BJ (cell line): ENCODE measurements around the gene ZNF728. TPM values are rescaled to one million over a fixed set of nuclear protein-coding genes. Genes with fewer than 3 reads are reported as not detected.

ENCODE experiments used
- polyA plus RNA-seq: library from polyadenylated mRNA; depleted of rRNA; stranded (reverse); fragments of >200 nt; gene quantifications from 2 replicates; pipeline ENCODE4 v1.2.3, GENCODE V29; 2011; rRNA removed
- small RNA-seq: library from RNA; depleted of rRNA; stranded (forward); fragments of <200 nt; gene quantifications from one replicate; pipeline ENCODE3, GENCODE V24; 2012; ENCODE audit warnings: low replicate concordance, low read depth; ENCODE audit not compliant: insufficient read length

The ZNF728 gene
- polyA plus RNA-seq, 1 experiment: not detected

Small RNA genes within 50 kb of the gene (small RNA-seq; reads per million reads assigned to genes)
- gene AC022145.2: not detected

Other genes starting within 250 kb of the ZNF728 start
- not detected in 2 replicates for gene ZNF99, start 219.0 kb downstream of the ZNF728 start, polyA plus RNA-seq
- not detected in 2 replicates for gene ZNF723, start 170.9 kb downstream of the ZNF728 start, polyA plus RNA-seq
- gene ZNF730, start 113.8 kb upstream of the ZNF728 start, polyA plus RNA-seq: 0.27 and 0.37 TPM in 2 replicates
- 1.0 and 1.3 TPM in 2 replicates for gene ZNF724, start 247.2 kb upstream of the ZNF728 start, polyA plus RNA-seq